GM21723 (cell line): ENCODE data around the gene ALPP.
"Not testable (repeated sequence)": the region's sequence is repeated elsewhere in the genome, so short reads cannot be mapped to it uniquely, and the experiment has no call there.

Source experiments
- ATAC-seq: cut with Tn5 transposase; IDR thresholded peaks from one replicate; pipeline ENCODE4 v1.9.1; 2021; ENCODE audit warnings: mild to moderate bottlenecking, moderate library complexity; ENCODE audit not compliant: unreplicated experiment

Gene ALPP

DNA sequence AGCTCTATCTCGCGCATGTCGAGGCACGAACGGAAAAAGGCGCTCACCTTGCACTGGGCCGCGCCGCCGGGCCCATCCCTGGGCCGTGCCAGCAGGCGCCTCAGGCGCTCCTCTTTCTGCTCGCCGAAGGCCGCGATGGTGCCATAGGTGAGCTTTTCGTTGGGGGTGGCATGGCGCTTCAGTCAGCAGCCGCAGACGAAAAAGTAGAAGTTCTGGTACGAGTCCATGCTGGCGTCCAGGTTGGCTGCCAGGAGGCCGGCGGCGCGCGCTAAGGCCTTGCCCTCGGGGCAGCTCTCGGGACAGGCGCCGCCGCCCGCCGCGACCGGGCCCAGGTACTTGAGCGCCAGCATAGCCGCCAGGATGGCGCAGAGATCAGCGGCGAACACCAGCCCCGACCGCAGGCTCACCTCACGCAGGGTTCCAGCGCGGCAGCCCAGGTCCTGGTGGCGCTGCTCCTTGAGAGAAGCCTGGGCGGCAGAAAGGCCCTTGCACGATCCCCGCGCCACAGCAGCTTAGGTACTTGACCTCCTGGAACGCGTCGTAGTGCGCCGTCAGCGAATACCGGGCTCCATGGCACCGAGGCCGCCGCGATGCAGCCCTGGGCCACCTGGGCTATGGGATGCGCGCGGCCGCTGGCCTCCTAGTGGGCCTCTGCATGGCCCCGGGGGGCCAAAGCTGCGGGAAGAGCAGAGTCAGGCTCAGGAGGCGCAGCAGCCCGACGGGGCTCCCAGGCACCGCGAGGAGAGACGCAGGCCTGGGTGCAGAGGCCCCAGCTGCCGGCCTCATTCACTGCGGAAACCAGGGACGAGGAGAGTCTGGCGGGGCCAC, 40.9 kb downstream of the ALPP start:
- ATAC-seq = no peak

DNA sequence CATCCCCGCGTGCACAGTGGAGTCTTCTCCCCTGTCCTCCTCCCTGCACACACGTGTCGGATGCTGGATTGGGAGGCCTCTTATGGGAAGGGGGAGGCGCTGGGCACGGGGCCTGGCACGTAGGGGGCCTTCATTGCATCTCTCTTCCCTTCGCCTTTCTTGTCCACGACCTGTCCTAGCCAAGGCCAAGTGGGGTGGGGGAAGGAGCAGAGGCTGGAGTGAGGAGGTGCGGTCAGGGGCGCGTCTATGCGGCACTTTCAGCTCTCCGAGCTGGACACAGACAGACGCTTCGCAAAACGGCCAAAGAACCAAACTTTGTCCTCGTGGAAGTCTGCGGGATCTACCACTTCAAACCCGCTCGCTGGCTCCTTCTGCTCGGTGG, 41.5 kb downstream of the ALPP start:
- ATAC-seq = no peak

DNA sequence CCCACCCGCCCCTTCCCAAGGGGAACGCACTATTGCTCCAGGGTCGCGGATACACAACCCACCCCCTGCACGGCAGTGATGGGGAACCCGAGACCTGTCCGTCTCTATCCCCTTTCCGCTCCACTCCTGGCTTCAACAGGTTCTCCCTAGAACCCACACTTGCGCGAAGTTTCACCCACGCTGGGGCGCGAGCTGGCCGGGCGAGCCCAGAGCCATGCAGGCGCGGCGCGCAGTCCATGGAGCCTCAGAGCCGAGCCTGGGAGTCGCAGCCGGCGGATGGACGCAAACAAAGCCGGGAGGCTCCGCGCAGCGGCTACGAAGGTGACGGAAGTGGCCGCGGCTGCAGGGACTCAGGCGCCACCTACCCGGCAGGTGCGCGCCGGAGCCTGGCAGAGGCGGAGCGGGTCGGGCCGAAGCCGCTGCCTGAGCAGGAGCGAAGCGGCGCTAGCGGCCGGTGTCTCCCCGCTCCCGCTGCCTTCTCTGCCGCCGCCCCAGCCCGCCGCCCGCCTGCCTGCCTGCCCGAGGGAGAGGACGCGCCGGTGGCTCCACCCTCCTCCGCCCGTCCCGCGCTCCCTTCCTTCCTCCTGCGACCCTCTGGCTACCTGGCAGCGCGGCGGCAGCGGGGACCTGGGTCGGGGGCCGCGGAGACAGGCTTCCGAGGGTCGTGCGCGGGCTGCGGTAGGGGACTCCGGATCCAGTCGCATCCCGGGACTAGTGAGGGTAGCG, 42.1 kb downstream of the ALPP start:
- no peak for ATAC-seq

DNA sequence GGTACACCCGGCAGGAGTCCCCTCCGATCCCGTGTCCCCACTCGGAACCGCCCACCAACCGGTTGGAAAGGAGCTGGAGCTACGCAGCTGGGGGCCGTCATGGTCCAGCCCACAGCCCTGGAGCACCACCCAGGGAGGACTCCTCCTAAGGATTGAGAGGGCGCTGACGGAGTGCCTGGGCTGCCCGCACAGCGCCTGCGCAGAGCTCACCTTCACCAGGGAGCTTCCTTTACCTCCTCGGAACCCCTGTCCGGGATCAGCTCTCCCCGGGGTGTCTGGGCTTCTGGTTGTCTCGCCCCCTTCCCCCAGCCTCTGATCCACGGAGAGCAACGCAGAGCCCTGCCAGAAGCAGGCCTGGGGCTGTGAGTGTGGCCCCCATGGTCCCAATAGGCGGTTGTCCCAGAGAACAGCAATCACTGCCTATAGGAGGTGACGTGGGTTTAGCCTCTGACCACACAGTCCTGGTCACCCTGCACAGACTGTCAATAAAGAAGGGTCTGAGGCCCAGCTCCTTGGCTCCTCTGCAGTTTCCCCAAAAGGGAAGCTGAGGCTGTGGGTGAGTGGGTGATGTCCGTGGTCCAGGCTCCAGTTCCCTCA, 42.7 kb downstream of the ALPP start:
- no peak for ATAC-seq

DNA sequence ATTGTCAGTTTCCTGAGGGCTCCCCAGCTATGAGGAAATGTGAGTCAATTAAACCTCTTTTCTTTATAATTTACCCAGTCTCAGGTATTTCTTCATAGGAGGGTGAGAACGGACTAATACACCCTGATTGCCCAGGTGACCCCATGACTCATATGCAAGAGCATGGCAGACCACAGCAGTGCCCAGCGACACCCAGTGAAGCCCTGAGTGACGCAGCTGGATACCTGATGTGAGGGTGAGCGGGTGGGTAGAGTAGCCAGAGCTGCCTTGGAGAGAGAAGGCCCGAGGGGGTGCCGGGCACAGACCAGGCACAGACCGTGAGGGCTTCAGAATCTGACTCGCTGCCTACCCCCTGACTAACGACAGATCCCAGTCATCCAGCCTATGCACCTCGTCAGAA, 43.5 kb downstream of the ALPP start:
- no peak for ATAC-seq

DNA sequence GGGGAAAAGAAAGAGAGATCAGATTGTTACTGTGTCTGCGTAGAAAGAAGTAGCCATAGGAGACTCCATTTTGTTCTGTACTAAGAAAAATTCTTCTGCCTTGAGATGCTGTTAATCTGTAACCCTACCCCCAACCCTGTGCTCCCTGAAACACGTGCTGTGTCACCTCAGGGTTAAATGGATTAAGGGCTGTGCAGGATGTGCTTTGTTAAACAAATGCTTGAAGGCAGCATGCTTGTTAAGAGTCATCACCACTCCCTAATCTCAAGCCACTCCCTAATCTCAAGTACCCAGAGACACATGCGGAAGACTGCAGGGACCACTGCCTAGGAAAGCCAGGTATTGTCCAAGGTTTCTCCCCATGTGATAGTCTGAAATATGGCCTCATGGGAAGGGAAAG, 44.4 kb downstream of the ALPP start:
- ATAC-seq = not testable (repeated sequence)

DNA sequence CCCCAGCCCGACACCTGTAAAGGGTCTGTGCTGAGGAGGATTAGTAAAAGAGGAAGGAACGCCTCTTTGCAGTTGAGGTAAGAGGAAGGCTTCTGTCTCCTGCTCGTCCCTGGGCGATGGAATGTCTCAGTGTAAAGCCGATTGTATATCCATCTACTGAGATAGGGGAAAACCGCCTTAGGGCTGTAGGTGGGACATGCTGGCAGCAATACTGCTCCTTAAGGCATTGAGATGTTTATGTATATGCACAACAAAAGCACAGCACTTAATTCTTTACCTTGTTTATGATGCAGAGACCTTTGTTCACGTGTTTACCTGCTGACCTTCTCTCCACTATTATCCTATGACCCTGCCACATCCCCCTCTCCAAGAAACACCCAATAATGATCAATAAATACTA, 44.9 kb downstream of the ALPP start:
- not testable (repeated sequence) for ATAC-seq

DNA sequence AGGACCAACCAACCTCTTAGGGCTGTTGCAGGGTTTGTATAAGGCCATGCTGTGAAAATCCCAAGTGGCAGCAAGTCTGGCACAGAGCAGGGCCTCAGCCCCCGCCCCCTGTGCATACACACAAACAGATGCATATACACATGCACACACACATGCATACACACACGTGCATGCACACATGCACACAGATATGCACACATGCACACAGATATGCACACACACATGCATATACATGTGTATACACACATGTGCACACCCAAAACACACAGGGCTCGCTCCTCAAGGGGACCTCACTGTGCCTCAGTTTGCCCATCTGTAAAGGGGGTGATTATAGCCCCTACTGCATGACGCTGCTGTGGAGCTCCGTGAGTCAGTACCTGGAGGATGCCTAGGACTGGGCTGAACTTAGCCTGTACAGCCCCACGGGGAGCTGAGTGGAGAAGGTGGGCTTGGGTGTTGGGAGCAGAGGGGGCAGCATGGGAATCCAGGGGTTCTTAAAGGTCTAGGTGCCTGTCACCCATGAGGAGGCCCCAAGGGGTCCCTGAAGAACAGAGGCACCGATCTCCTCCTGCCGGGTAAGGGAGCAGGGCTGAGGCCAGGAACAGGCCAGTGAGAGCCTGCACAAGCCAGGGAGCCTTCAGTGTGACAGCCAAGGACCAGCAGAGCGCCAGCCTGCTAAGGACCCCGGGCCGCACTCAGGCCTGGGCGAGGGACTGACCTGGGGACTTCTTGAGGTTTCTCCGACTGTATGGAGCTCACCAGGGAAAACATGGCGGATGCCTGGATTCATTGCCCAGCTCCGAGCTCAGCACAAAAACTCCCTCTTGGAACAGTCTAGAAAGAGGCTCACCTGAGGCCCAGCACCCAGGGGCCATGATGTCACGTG, 53.4 kb downstream of the ALPP start:
- ATAC-seq = no peak
